Measurements from ENCODE around the gene GBX1. TPM values are rescaled to one million over a fixed set of nuclear protein-coding genes. Genes with fewer than 3 reads are reported as not detected.

The GBX1 gene
- total and polyA plus RNA-seq, 2 donors (not counting 1 experiment from before 2014, with no cell fraction given) = not detected

- DNase-seq (ENCODE audit: low read depth in 2 of 2) = no peak
- H3K27me3 ChIP-seq (ENCODE audit: control insufficient read depth, insufficient read depth, low read length) = peaks cover 51% of the 10 kb centered on the region
- TF ChIP-seq EZH2 (IDR thresholded peaks at IDR 0.05; ENCODE audit: low read length, missing control alignments) = no peak
- no peaks in the 10 kb centered on the region for H3K79me2 ChIP-seq (ENCODE audit: control insufficient read depth, insufficient read depth, low read length)
- no peaks in the 10 kb centered on the region for H4K20me1 ChIP-seq (ENCODE audit: control insufficient read depth, extremely low read depth, insufficient read depth, low read length)
- H3K9me3 ChIP-seq (ENCODE audit: control insufficient read depth, insufficient read depth, low read depth, low read length) = no peaks in the 10 kb centered on the region
- H2AFZ ChIP-seq (ENCODE audit: low read length) = no peak overlapping the region
- no peaks in the 10 kb centered on the region for H3K36me3 ChIP-seq (ENCODE audit: control insufficient read depth, insufficient read depth, low read length)
- no peak overlapping the region for H3K27ac ChIP-seq (ENCODE audit: insufficient read depth, low read length)
- H3K4me3 ChIP-seq (replicated peaks in 1 of 4; ENCODE audit: control extremely low read depth in 1 of 4, insufficient read depth in 1 of 4, low read depth in 3 of 4, low read length in 4 of 4) = no peak overlapping the region
- H3K4me1 ChIP-seq (ENCODE audit: control insufficient read depth, extremely low read depth, insufficient read depth, low read length) = no peaks in the 10 kb centered on the region
- H3K4me2 ChIP-seq (ENCODE audit: extremely low read depth, insufficient read depth, low read length) = no peak overlapping the region
- H3K9ac ChIP-seq (ENCODE audit: insufficient read depth, low read length) = no peak overlapping the region
These were observed 5.7 kb downstream of the GBX1 start for GRCh38 chr7:151161757-151162156.

GRCh38 chr7:151157645-151158329 lies 9.7 kb downstream of the GBX1 start:
- no peaks in the 10 kb centered on the region for H3K9me3 ChIP-seq (ENCODE audit: control insufficient read depth, insufficient read depth, low read depth, low read length)
- H4K20me1 ChIP-seq (ENCODE audit: control insufficient read depth, extremely low read depth, insufficient read depth, low read length) = no peaks in the 10 kb centered on the region
- H3K4me3 ChIP-seq (replicated peaks in 1 of 4; ENCODE audit: control extremely low read depth in 1 of 4, insufficient read depth in 1 of 4, low read depth in 3 of 4, low read length in 4 of 4) = no peak overlapping the region
- DNase-seq (ENCODE audit: low read depth in 2 of 2) = peak in 1 of 2 donors; percentile 20
- no peaks in the 10 kb centered on the region for H3K79me2 ChIP-seq (ENCODE audit: control insufficient read depth, insufficient read depth, low read length)
- TF ChIP-seq EZH2 (IDR thresholded peaks at IDR 0.05; ENCODE audit: low read length, missing control alignments) = no peak
- TF ChIP-seq CTCF (conservative IDR thresholded peaks at IDR 0.05 in 1 of 2, IDR thresholded peaks at IDR 0.05 in 1 of 2; ENCODE audit: low read depth in 1 of 2, low read length in 2 of 2) = no peak
- no peak overlapping the region for H2AFZ ChIP-seq (ENCODE audit: low read length)
- H3K36me3 ChIP-seq (ENCODE audit: control insufficient read depth, insufficient read depth, low read length) = no peaks in the 10 kb centered on the region
- no peak overlapping the region for H3K9ac ChIP-seq (ENCODE audit: insufficient read depth, low read length)
- H3K4me2 ChIP-seq (ENCODE audit: extremely low read depth, insufficient read depth, low read length) = no peak overlapping the region
- H3K27me3 ChIP-seq (ENCODE audit: control insufficient read depth, insufficient read depth, low read length) = peaks cover 41% of the 10 kb centered on the region
- H3K4me1 ChIP-seq (ENCODE audit: control insufficient read depth, extremely low read depth, insufficient read depth, low read length) = no peaks in the 10 kb centered on the region
- H3K27ac ChIP-seq (ENCODE audit: insufficient read depth, low read length) = no peak overlapping the region

- no peaks in the 10 kb centered on the region for H4K20me1 ChIP-seq (ENCODE audit: control insufficient read depth, extremely low read depth, insufficient read depth, low read length)
- H3K4me2 ChIP-seq (ENCODE audit: extremely low read depth, insufficient read depth, low read length) = no peak overlapping the region
- H3K79me2 ChIP-seq (ENCODE audit: control insufficient read depth, insufficient read depth, low read length) = no peaks in the 10 kb centered on the region
- H3K4me1 ChIP-seq (ENCODE audit: control insufficient read depth, extremely low read depth, insufficient read depth, low read length) = no peaks in the 10 kb centered on the region
- no peak for TF ChIP-seq EZH2 (IDR thresholded peaks at IDR 0.05; ENCODE audit: low read length, missing control alignments)
- peak; percentile 21 to 36 for TF ChIP-seq CTCF (conservative IDR thresholded peaks at IDR 0.05 in 1 of 2, IDR thresholded peaks at IDR 0.05 in 1 of 2; ENCODE audit: low read depth in 1 of 2, low read length in 2 of 2)
- H3K27ac ChIP-seq (ENCODE audit: insufficient read depth, low read length) = no peak overlapping the region
- no peak overlapping the region for H3K4me3 ChIP-seq (replicated peaks in 1 of 4; ENCODE audit: control extremely low read depth in 1 of 4, insufficient read depth in 1 of 4, low read depth in 3 of 4, low read length in 4 of 4)
- H3K9me3 ChIP-seq (ENCODE audit: control insufficient read depth, insufficient read depth, low read depth, low read length) = no peaks in the 10 kb centered on the region
- peaks cover 51% of the 10 kb centered on the region for H3K27me3 ChIP-seq (ENCODE audit: control insufficient read depth, insufficient read depth, low read length)
- no peak overlapping the region for H3K9ac ChIP-seq (ENCODE audit: insufficient read depth, low read length)
- DNase-seq (ENCODE audit: low read depth in 2 of 2) = no peak
- no peak overlapping the region for H2AFZ ChIP-seq (ENCODE audit: low read length)
- H3K36me3 ChIP-seq (ENCODE audit: control insufficient read depth, insufficient read depth, low read length) = no peaks in the 10 kb centered on the region
These were observed 14.6 kb downstream of the GBX1 start for GRCh38 chr7:151152643-151153513.

Data from fibroblast of lung (primary cell).